HG03442 (cell line): Measurements from ENCODE around the gene RIPK1.
"Not testable (repeated sequence)": the region's sequence is repeated elsewhere in the genome, so short reads cannot be mapped to it uniquely, and the experiment has no call there.

Source experiments
- ATAC-seq: cut with Tn5 transposase; IDR thresholded peaks from one replicate; pipeline ENCODE4 v1.9.1; 2021; ENCODE audit warnings: mild to moderate bottlenecking, moderate library complexity; ENCODE audit not compliant: unreplicated experiment

Gene RIPK1

DNA sequence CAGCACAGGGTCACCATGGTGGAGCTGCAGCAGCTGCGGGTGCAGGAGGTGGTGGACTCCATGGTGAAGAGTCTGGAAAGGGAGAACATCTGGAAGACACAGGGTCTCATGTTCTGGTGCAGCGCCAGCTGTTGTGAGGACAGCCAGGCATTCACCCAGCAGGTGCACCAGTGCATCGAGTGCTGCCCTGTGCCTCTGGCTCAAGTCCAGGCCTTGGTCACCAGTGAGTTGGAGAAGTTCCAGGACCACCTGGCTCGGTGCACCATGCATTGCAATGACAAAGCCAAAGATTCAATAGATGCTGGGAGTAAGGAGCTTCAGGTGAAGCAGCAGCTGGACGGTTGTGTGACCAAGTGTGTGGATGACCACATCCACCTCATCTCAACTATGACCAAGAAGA lies 22.9 kb upstream of the RIPK1 start:
- ATAC-seq: no peak

DNA sequence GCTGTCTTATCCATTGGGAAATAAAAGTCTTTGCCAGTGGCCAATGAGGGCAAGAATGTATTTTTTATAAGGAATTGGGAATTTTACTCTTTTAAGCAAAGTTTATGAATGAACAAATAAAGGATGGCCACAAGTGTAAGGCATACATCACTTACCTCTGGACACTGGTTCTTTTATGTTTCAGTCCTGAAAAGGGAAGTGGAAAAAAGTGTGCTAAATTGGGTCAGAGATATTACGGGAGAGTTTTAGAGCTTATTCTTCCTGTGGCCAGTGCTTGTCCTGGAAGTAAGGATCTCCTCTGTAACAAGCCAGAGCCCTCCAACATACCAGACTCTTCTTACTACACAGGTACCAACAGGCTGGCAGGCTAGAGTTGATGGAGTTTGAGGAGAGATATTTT lies 22.5 kb upstream of the RIPK1 start:
- no peak for ATAC-seq

- no peak for ATAC-seq
These were observed 22.0 kb upstream of the RIPK1 start for GRCh38 chr6:3046295-3046694.

DNA sequence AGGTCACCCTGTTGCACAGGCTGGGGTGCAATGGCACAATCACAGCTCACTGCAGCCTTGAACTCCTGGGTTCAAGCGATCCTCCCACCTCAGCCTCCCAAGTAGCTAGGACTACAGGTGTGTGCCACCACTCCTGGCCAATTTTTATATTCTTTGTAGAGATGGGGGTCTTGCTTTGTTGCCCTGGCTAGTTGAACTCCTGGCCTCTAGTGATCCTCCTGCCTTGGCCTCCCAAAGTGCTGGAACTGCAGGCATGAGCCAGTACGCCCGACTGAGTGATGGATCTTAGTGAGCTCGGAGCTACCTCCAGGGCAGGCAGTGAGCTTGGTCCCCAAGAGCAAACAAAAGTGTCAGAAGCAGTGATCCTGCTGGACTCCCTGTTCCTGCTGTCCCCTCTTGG lies 20.3 kb upstream of the RIPK1 start:
- ATAC-seq: not testable (repeated sequence)

GRCh38 chr6:3052481-3053230 lies 15.6 kb upstream of the RIPK1 start:
- ATAC-seq: no peak

DNA sequence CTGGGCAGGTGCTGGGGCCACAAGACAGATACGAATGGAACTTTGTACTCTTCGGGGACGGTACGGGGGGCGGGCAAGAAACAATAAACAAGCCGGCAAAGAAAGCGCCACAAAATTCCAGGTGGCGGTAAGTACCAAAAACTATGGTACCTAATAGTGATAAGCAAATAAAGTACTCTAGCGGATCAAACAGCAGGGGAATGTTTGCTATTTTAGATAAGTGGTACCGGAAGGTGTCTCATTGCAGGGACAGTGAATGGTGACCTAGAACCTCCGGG lies 15.1 kb upstream of the RIPK1 start:
- ATAC-seq: no peak

DNA sequence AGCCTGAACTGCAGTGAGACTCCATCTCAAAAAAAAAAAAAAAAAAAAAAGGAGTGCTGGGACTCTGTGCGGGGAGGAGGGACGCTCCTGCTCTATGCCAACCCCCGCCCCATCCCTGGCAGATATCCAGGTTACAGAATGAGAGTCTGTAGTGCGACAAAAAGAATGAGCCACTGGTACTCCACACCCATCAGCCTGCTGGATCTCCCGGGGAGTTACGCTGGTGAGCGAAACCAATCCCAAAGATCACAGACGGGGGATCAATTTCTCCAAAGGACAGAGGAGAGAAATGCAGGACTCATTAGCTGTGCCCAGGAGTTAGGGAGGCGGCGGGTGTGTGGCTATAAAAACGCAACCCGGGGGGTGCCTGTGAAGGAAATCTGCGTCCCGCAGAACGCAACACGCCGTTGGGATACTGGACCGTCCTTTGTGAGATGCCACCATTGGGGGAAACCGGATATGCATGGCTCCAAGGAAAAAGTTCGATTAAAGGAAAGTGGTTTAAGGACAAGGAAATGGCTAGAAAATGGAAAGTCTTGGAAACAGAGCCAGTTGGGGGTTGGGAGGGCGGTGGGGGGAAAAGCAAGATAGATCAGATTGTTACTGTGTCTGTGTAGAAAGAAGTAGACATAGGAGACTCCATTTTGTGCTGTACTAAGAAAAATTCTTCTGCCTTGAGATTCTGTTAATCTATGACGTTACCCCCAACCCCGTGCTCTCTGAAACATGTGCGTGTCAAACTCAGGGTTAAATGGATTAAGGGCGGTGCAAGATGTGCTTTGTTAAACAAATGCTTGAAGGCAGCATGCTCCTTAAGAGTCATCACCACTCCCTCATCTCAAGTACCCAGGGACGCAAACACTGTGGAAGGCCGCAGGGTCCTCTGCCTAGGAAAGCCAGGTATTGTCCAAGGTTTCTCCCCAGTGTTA lies 13.8 kb upstream of the RIPK1 start:
- ATAC-seq: not testable (repeated sequence)

GRCh38 chr6:3055158-3055499 lies 13.2 kb upstream of the RIPK1 start:
- not testable (repeated sequence) for ATAC-seq

GRCh38 chr6:3057063-3057770 lies 11.1 kb upstream of the RIPK1 start:
- no peak for ATAC-seq

GRCh38 chr6:3058957-3059356 lies 9.3 kb upstream of the RIPK1 start:
- no peak for ATAC-seq

GRCh38 chr6:3060092-3060491 lies 8.2 kb upstream of the RIPK1 start:
- ATAC-seq: not testable (repeated sequence)

GRCh38 chr6:3061501-3061941 lies 6.8 kb upstream of the RIPK1 start:
- no peak for ATAC-seq

- not testable (repeated sequence) for ATAC-seq
These were observed 5.0 kb upstream of the RIPK1 start for GRCh38 chr6:3063340-3063732.

DNA sequence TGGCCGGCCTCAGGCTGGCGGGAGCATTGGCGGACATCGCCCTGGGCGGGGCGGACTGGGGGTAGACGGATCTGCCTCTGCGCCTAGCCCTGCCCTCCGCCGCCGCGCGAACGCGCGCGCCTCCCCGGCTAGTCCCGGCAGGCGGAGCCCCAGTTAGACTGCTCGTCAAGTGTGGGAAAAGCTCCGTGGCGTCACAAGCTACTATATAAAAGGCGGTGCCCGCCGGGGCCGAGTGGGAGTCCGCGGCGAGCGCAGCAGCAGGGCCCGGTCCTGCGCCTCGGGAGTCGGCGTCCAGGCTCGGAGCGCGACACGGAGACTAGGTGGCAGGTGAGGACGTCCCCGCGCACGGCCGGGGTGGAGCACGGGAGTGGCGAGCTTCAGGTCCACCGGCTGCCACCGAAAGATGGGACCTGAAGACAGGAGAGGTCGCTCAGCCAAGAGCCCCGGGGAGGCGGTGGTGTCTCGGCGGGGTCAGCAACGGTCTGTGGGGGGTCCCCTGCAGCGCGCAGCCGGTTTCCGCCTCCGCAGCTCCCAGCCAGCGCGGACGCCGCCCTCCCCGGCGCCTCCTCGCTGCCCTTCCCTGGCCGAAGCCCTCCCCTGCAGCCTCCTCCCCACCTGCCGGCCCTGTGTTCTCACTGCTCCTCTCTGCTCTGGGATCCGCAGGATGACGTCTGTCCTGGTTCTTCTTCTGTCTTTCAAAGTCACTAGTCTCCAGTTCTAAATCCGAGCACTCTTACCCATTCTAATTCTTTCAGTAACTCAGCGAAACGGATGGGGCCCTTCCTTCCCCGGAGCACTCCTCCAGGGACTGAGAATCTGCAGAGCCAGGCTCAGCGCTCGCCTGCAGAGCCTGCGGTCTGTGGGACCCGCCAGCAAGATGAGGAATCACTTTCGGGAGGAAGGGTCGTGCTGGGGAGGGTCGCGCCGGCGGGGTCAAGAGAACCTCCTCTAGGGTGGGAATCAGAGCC lies 4.3 kb upstream of the RIPK1 start:
- ATAC-seq: peak; percentile 64

GRCh38 chr6:3071568-3071967 lies 3.3 kb downstream of the RIPK1 start:
- ATAC-seq: no peak

GRCh38 chr6:3072798-3073197 lies 4.5 kb downstream of the RIPK1 start:
- no peak for ATAC-seq

DNA sequence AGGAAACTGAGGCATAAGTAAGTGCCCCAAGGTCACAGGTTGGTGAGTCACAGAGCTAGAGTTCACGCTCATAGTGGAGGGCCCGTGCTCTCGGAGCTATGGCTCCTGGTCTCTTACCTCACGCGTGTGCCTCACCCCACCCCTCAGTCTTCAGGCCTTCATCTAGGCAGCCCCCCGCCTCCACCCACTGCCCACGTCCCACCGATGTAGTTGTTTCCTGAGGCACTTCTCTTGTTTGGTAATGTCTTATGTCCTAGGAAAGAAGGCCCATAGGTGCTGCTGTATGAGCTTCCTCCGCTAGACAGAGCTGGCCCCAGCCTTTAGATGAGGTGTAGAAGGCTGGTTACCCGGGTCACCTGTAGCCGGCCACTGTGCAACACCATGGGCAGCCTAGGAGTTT lies 5.1 kb downstream of the RIPK1 start:
- ATAC-seq: no peak

GRCh38 chr6:3075772-3076113 lies 7.4 kb downstream of the RIPK1 start:
- no peak for ATAC-seq

DNA sequence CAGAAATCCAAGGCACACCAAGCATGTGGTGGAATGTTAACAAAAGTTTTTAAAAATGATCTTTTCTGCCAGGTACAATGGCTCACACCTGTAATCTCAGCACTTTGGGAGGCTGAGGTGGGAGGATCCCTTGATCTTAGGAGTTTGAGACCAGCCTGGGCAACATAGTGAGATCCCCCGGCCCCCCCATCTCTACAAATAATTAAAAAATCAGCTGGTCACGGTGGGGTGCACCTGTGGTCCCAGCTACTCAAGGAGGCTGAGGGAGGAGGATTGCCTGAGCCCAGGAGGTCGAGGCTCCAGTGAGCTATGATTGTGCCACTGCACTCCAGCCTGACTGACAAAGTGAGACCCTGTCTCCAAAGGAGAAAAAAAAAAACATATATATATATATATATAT lies 8.0 kb downstream of the RIPK1 start:
- ATAC-seq: no peak

DNA sequence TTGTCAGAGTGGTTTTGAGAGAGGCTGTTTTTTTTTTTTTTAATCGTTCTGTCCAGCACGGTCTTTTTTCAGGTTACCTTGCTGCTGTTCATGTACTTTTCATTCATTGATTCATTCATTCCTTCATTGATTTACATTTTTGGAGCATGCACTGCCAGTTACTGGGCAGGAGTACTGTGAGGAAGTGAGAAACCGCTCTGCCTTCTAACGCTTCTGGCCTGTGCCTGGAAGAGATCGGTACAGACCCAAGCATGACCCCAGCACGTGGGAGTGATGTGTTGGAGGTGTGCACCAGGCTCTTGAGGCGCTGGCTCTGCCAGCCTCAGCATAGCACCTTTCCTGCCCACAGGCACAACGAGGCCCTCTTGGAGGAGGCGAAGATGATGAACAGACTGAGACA lies 9.1 kb downstream of the RIPK1 start:
- ATAC-seq: no peak

DNA sequence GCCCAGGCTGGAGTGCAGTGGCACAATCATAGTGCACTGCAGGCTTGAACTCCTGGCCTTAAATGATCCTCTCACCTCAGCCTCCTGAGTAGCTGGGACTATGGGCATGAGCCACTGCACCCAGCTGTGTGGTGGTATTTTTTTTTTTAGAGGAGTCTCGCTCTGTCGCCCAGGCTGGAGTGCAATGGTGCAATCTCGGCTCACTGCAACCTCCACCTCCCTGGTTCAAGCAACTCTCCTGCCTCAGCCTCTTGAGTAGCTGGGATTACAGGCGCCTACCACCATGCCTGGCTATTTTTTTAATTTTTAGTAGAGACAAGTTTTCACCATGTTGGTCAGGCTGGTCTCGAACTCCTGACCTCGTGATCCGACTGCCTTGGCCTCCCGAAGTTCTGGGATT lies 10.7 kb downstream of the RIPK1 start:
- ATAC-seq: not testable (repeated sequence)
